Suprapubic skin (tissue), 4 donors: ENCODE results near the gene GNAQ. TPM values are rescaled to one million over a fixed set of nuclear protein-coding genes. Genes with fewer than 3 reads are reported as not detected.

Experiments
- DNase-seq, 2 donors: peaks; one replicate each; pipeline ENCODE4 v3.0.0-alpha.2; 2019; ENCODE audit warnings: low spot score in 2 of 2
- H3K27ac ChIP-seq: fragments of 200-600 bp; sonication (generic); one replicate; pipeline ENCODE4 v1.5.1; 2019
- H3K27me3 ChIP-seq: fragments of 200-600 bp; sonication (generic); one replicate; pipeline ENCODE4 v1.5.1; 2019
- H3K36me3 ChIP-seq: fragments of 200-600 bp; sonication (generic); one replicate; pipeline ENCODE4 v1.5.1; 2019
- H3K4me1 ChIP-seq: fragments of 200-600 bp; sonication (generic); one replicate; pipeline ENCODE4 v1.5.1; 2019
- H3K4me3 ChIP-seq: fragments of 200-600 bp; sonication (generic); one replicate; pipeline ENCODE4 v1.5.1; 2019; ENCODE audit warnings: mild to moderate bottlenecking
- H3K9me3 ChIP-seq: fragments of 200-600 bp; sonication (generic); one replicate; pipeline ENCODE4 v1.5.1; 2019
- EP300 ChIP-seq: sonication (generic); formaldehyde crosslinking; IDR thresholded peaks from one replicate; pipeline ENCODE4 v1.6.1; 2017; ENCODE audit warnings: antibody characterized with exemption
- POLR2A ChIP-seq, 2 donors: fragments of 450-650 bp; IDR thresholded peaks; one replicate each; pipeline ENCODE4 v1.6.1; 2017; ENCODE audit warnings: antibody characterized with exemption in 2 of 2, mild to moderate bottlenecking in 2 of 2, moderate library complexity in 2 of 2
- POLR2AphosphoS5 ChIP-seq, 3 donors: sonication (generic); formaldehyde crosslinking; IDR thresholded peaks; one replicate each; pipeline ENCODE4 v1.6.1; 2017; ENCODE audit warnings: antibody characterized with exemption in 3 of 3
- WGBS: methylation state at CpG from one replicate; pipeline ENCODE4 v1.1.5; 2018; 5-methylcytosine and 5-hydroxymethylcytosine counted together
- total RNA-seq, 4 donors: library from RNA; depleted of rRNA; stranded (reverse); fragments of >200 nt; gene quantifications; one replicate each; pipeline ENCODE4 v1.1.0, GENCODE V29; 2016
- TF ChIP-seq, protein P1 (sequence below), 2 donors: fragments of 200-600 bp in 1 of 2; fragments of 450-650 bp in 1 of 2; sonication (generic) in 1 of 2; IDR thresholded peaks; one replicate each; pipeline ENCODE4 v1.5.1; 2016 to 2019; ENCODE audit warnings: antibody characterized with exemption in 2 of 2, mild to moderate bottlenecking in 1 of 2, moderate library complexity in 1 of 2

GNAQ gene
- total RNA-seq, 4 donors from 2014 or later = 16.0 to 29.0 (median 17.7) TPM

DNA sequence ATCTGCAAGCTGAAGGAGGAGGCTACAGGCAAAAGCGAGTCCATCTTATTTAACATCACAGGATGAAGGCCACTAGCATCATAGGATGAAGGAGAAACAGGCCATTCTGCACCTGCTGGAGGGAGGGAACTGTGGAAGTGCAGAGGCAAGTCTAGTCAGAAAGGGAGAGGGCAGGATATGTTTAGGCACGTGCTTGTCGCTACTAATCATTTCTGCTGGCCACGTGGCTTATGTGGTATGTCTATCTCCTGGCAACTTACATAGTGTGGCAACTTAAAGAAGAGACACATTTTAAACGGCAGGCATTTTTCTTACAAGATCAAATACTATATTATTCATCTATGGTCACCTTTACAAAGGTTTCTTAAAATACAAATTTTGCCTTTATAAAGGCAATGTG, 74.0 kb downstream of the GNAQ start:
- Histone ChIP-seq H3K27me3 (no peaks in the 10 kb centered on the region), H3K4me1 (peaks cover 42% of the 10 kb centered on the region), H3K9me3 (no peaks in the 10 kb centered on the region), H3K4me3 (no peak overlapping the region), H3K27ac (no peak overlapping the region), H3K36me3 (no peaks in the 10 kb centered on the region)
- no peak for TF ChIP-seq POLR2A (IDR thresholded peaks at IDR 0.05)
- WGBS = 58% methylated on average over 5 of the region's 5 CpGs
- no peak for DNase-seq

- TF ChIP-seq POLR2AphosphoS5 (IDR thresholded peaks at IDR 0.05) (no peak), POLR2A (IDR thresholded peaks at IDR 0.05) (no peak), EP300 (no peak)
- TF ChIP-seq, protein P1, sequence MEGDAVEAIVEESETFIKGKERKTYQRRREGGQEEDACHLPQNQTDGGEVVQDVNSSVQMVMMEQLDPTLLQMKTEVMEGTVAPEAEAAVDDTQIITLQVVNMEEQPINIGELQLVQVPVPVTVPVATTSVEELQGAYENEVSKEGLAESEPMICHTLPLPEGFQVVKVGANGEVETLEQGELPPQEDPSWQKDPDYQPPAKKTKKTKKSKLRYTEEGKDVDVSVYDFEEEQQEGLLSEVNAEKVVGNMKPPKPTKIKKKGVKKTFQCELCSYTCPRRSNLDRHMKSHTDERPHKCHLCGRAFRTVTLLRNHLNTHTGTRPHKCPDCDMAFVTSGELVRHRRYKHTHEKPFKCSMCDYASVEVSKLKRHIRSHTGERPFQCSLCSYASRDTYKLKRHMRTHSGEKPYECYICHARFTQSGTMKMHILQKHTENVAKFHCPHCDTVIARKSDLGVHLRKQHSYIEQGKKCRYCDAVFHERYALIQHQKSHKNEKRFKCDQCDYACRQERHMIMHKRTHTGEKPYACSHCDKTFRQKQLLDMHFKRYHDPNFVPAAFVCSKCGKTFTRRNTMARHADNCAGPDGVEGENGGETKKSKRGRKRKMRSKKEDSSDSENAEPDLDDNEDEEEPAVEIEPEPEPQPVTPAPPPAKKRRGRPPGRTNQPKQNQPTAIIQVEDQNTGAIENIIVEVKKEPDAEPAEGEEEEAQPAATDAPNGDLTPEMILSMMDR (IDR thresholded peaks at IDR 0.05) = no peak
- H3K9me3 ChIP-seq = no peaks in the 10 kb centered on the region
Measured at GRCh38 chr9:77956555-77956954, 75.1 kb downstream of the GNAQ start.

GRCh38 chr9:77954666-77955015, 77.0 kb downstream of the GNAQ start:
- DNase-seq = no peak
- 84% methylated on average over 5 of the region's 5 CpGs for WGBS
- Histone ChIP-seq H3K9me3 (no peaks in the 10 kb centered on the region), H3K4me3 (no peak overlapping the region), H3K4me1 (peaks cover 51% of the 10 kb centered on the region), H3K36me3 (no peaks in the 10 kb centered on the region), H3K27me3 (no peaks in the 10 kb centered on the region), H3K27ac (no peak overlapping the region)
- no peak for TF ChIP-seq EP300
- TF ChIP-seq, protein P1 (IDR thresholded peaks at IDR 0.05) = no peak
- no peak for TF ChIP-seq POLR2A (IDR thresholded peaks at IDR 0.05)
- TF ChIP-seq POLR2AphosphoS5 (IDR thresholded peaks at IDR 0.05) = no peak

More at GRCh38 chr9:77956555-77956954, 75.1 kb downstream of the GNAQ start:
- Histone ChIP-seq H3K4me3 (no peak overlapping the region), H3K4me1 (peaks cover 50% of the 10 kb centered on the region), H3K27me3 (no peaks in the 10 kb centered on the region), H3K27ac (no peak overlapping the region), H3K36me3 (no peaks in the 10 kb centered on the region)
- 63% methylated on average over 2 of the region's 2 CpGs for WGBS
- DNase-seq = no peak

- no peak overlapping the region for H3K27ac ChIP-seq
- TF ChIP-seq EP300 (no peak), POLR2A (IDR thresholded peaks at IDR 0.05) (no peak), POLR2AphosphoS5 (IDR thresholded peaks at IDR 0.05) (no peak)
- TF ChIP-seq, protein P1 (IDR thresholded peaks at IDR 0.05) = no peak
- no peaks in the 10 kb centered on the region for H3K27me3 ChIP-seq
- no peaks in the 10 kb centered on the region for H3K9me3 ChIP-seq
- no peak for DNase-seq
- no peak overlapping the region for H3K4me3 ChIP-seq
- no peaks in the 10 kb centered on the region for H3K36me3 ChIP-seq
- H3K4me1 ChIP-seq = peaks cover 56% of the 10 kb centered on the region
- 62% methylated on average over 6 of the region's 6 CpGs for WGBS
Measured at GRCh38 chr9:77954013-77954665, 77.5 kb downstream of the GNAQ start.

GRCh38 chr9:77953590-77953989, 78.0 kb downstream of the GNAQ start:
- TF ChIP-seq POLR2AphosphoS5 (IDR thresholded peaks at IDR 0.05) (no peak), POLR2A (IDR thresholded peaks at IDR 0.05) (no peak), EP300 (no peak)
- TF ChIP-seq, protein P1 (IDR thresholded peaks at IDR 0.05) = no peak
- DNase-seq = no peak
- Histone ChIP-seq H3K9me3 (no peaks in the 10 kb centered on the region), H3K4me1 (peaks cover 58% of the 10 kb centered on the region), H3K4me3 (no peak overlapping the region), H3K27me3 (no peaks in the 10 kb centered on the region), H3K27ac (no peak overlapping the region), H3K36me3 (no peaks in the 10 kb centered on the region)
